Nephron progenitor cell (in vitro differentiated cells): ENCODE data around the gene PSENEN.
A peak's percentile ranks its signal among the peaks of the same experiment; 100 is the strongest.

Experiments used
- DNase-seq: peaks from one replicate; pipeline ENCODE4 v3.0.0; 2021
- H3K27ac Mint-ChIP-seq: 2 replicates; pipeline ENCODE4 v1.8.0; 2021; ENCODE audit warnings: mild to moderate bottlenecking, moderate library complexity, mixed read lengths
- H3K27me3 Mint-ChIP-seq: 2 replicates; pipeline ENCODE4 v1.8.0; 2021; ENCODE audit warnings: mild to moderate bottlenecking, low read depth, mixed read lengths; ENCODE audit not compliant: poor library complexity
- H3K36me3 Mint-ChIP-seq: 2 replicates; pipeline ENCODE4 v1.8.0; 2021; ENCODE audit warnings: low read depth, mixed read lengths
- H3K4me1 Mint-ChIP-seq: 2 replicates; pipeline ENCODE4 v1.8.0; 2021; ENCODE audit warnings: mixed read lengths
- H3K4me3 Mint-ChIP-seq: 2 replicates; pipeline ENCODE4 v1.8.0; 2021; ENCODE audit warnings: mild to moderate bottlenecking, moderate library complexity, mixed read lengths
- H3K9me3 Mint-ChIP-seq: 2 replicates; pipeline ENCODE4 v1.8.0; 2021; ENCODE audit warnings: mild to moderate bottlenecking, moderate library complexity, mixed read lengths
- TF ChIP-seq, protein P1 (sequence below): fragments of 200-600 bp; sonication (generic); IDR thresholded peaks from 2 replicates; pipeline ENCODE4 v1.5.0; 2021; ENCODE audit warnings: antibody characterized with exemption

PSENEN gene

GRCh38 chr19:35789978-35790944, 44.8 kb downstream of the PSENEN start:
- DNase-seq = no peak
- no peak overlapping the region for H3K4me3 Mint-ChIP-seq
- H3K27me3 Mint-ChIP-seq = peaks cover 17% of the 10 kb centered on the region
- TF ChIP-seq, protein P1, sequence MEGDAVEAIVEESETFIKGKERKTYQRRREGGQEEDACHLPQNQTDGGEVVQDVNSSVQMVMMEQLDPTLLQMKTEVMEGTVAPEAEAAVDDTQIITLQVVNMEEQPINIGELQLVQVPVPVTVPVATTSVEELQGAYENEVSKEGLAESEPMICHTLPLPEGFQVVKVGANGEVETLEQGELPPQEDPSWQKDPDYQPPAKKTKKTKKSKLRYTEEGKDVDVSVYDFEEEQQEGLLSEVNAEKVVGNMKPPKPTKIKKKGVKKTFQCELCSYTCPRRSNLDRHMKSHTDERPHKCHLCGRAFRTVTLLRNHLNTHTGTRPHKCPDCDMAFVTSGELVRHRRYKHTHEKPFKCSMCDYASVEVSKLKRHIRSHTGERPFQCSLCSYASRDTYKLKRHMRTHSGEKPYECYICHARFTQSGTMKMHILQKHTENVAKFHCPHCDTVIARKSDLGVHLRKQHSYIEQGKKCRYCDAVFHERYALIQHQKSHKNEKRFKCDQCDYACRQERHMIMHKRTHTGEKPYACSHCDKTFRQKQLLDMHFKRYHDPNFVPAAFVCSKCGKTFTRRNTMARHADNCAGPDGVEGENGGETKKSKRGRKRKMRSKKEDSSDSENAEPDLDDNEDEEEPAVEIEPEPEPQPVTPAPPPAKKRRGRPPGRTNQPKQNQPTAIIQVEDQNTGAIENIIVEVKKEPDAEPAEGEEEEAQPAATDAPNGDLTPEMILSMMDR = no peak
- H3K27ac Mint-ChIP-seq = no peak overlapping the region
- peaks cover 5% of the 10 kb centered on the region for H3K36me3 Mint-ChIP-seq
- H3K9me3 Mint-ChIP-seq = no peaks in the 10 kb centered on the region
- no peaks in the 10 kb centered on the region for H3K4me1 Mint-ChIP-seq

GRCh38 chr19:35790981-35791813, 45.7 kb downstream of the PSENEN start:
- peak; percentile 30 for DNase-seq
- TF ChIP-seq, protein P1 = no peak
- no peaks in the 10 kb centered on the region for H3K4me1 Mint-ChIP-seq
- H3K27me3 Mint-ChIP-seq = peaks cover 26% of the 10 kb centered on the region
- no peaks in the 10 kb centered on the region for H3K36me3 Mint-ChIP-seq
- no peak overlapping the region for H3K27ac Mint-ChIP-seq
- H3K9me3 Mint-ChIP-seq = no peaks in the 10 kb centered on the region
- H3K4me3 Mint-ChIP-seq = no peak overlapping the region

GRCh38 chr19:35791814-35792279, 46.4 kb downstream of the PSENEN start:
- Mint-ChIP-seq H3K27me3 (peaks cover 33% of the 10 kb centered on the region), H3K4me1 (no peaks in the 10 kb centered on the region), H3K9me3 (no peaks in the 10 kb centered on the region), H3K27ac (no peak overlapping the region), H3K4me3 (no peak overlapping the region), H3K36me3 (no peaks in the 10 kb centered on the region)
- DNase-seq = no peak
- TF ChIP-seq, protein P1 = no peak

DNA sequence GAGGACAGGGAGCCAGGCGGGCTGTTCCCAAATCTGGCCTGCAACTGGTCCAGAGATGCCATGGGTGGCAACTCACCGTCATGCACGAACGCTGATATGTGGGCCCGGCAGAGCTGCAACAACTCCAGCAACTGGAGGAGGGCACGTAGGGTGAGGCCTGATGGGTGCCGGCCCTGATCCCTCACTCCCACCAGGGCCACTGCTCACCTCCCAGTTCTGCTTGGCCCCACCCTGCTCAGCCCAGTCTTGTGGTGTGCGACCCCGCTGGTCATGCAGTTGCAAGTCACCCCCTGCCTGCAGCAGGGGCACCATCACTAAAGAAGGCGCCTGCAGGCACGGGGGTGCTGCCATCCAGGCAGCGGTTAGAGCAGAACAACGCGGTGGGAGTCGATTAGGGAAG, 46.9 kb downstream of the PSENEN start:
- Mint-ChIP-seq H3K27ac (no peak overlapping the region), H3K4me3 (no peak overlapping the region), H3K4me1 (no peaks in the 10 kb centered on the region), H3K36me3 (no peaks in the 10 kb centered on the region), H3K27me3 (peaks cover 37% of the 10 kb centered on the region), H3K9me3 (no peaks in the 10 kb centered on the region)
- TF ChIP-seq, protein P1 = no peak
- no peak for DNase-seq

DNA sequence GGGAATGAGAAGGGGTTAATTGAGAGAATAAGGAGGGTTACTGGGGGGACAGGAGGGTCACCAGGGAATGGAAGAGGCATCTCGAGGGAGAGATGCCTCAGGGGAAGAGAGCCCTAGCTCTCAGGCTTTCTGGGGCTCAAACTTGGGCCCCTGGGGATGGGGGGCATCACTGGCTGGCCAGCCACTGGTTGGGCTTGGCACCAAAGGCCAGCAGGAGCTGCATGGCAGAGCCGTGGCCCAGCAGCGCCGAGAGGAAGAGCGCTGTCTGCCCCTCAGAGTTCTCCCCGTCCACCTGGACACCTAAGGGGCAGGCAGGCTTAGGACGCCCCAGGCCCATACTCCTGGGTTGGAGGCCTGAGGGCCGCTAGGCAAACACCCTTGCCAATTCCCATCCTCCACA, 47.4 kb downstream of the PSENEN start:
- no peak for DNase-seq
- TF ChIP-seq, protein P1 = no peak
- Mint-ChIP-seq H3K27me3 (peaks cover 43% of the 10 kb centered on the region), H3K27ac (no peak overlapping the region), H3K36me3 (no peaks in the 10 kb centered on the region), H3K4me1 (no peaks in the 10 kb centered on the region), H3K4me3 (no peak overlapping the region), H3K9me3 (no peaks in the 10 kb centered on the region)
